ENCODE data around the gene TMIGD1. TPM values are rescaled to one million over a fixed set of nuclear protein-coding genes. Genes with fewer than 3 reads are reported as not detected.

TMIGD1 gene
- total RNA-seq, 4 donors from 2014 or later, result not detected

GRCh38 chr17:30297715-30298114 is 36.1 kb downstream of the TMIGD1 start:
- 100% methylated on average over 4 of the region's 4 CpGs for WGBS, 2 donors
- no peaks in the 10 kb centered on the region for H3K27me3 ChIP-seq
- no peak for TF ChIP-seq CTCF (IDR thresholded peaks at IDR 0.05)
- TF ChIP-seq POLR2A (IDR thresholded peaks at IDR 0.05), result no peak
- H3K4me3 ChIP-seq (replicated peaks in 1 of 3), result no peak overlapping the region
- no peaks in the 10 kb centered on the region for H3K9me3 ChIP-seq
- intact Hi-C loops (cut with DNase I), result no loop called here
- DNase-seq, result no peak
- H3K27ac ChIP-seq, result no peak overlapping the region
- H3K4me1 ChIP-seq, result no peaks in the 10 kb centered on the region
- no peaks in the 10 kb centered on the region for H3K36me3 ChIP-seq

GRCh38 chr17:30296499-30297080 is 37.3 kb downstream of the TMIGD1 start:
- no peak overlapping the region for H3K27ac ChIP-seq
- no peak overlapping the region for H3K4me3 ChIP-seq (replicated peaks in 1 of 3)
- intact Hi-C loops (cut with DNase I), result no loop called here
- 60 to 64% methylated on average over 5 of the region's 5 CpGs for WGBS, 2 donors
- H3K36me3 ChIP-seq, result no peaks in the 10 kb centered on the region
- no peaks in the 10 kb centered on the region for H3K27me3 ChIP-seq
- DNase-seq, result no peak
- TF ChIP-seq POLR2A (IDR thresholded peaks at IDR 0.05) (no peak), CTCF (IDR thresholded peaks at IDR 0.05) (no peak)
- H3K9me3 ChIP-seq, result no peaks in the 10 kb centered on the region
- H3K4me1 ChIP-seq, result no peaks in the 10 kb centered on the region

- TF ChIP-seq CTCF (IDR thresholded peaks at IDR 0.05), result no peak
- TF ChIP-seq POLR2A (IDR thresholded peaks at IDR 0.05), result no peak
- Histone ChIP-seq H3K36me3 (peaks cover 4 to 5% of the 10 kb centered on the region in 2 donors), H3K27me3 (no peaks in the 10 kb centered on the region), H3K4me3 (replicated peaks in 1 of 3) (peak overlapping the region; percentile 88 to 99 (median 89)), H3K27ac (peak overlapping the region; percentile 5 to 64 (median 60)), H3K4me1 (peaks cover 9 to 11% of the 10 kb centered on the region in 2 donors), H3K9me3 (no peaks in the 10 kb centered on the region)
- intact Hi-C loops (cut with DNase I), result no loop called here
- DNase-seq, result no peak
- WGBS, 2 donors, result 31 to 35% methylated on average over 16 to 17 of the region's 17 CpGs
Observed at GRCh38 chr17:30292286-30292858, 41.5 kb downstream of the TMIGD1 start.

GRCh38 chr17:30291543-30292285 is 42.1 kb downstream of the TMIGD1 start, which contains the start of gene BLMH:
Gene BLMH (minus strand): TSS chr17:30291944. CDS start chr17:30291819, 125 bp downstream.
- DNase-seq, result peak; percentile 76 to 82
- no peak for TF ChIP-seq CTCF (IDR thresholded peaks at IDR 0.05)
- TF ChIP-seq POLR2A (IDR thresholded peaks at IDR 0.05), result peak in 1 of 2 donors; percentile 79
- Histone ChIP-seq H3K4me3 (replicated peaks in 1 of 3) (peak within 1 kb of the TSS; percentile 88 to 99 (median 89)), H3K36me3 (peaks cover 11% of the 10 kb centered on the region in 2 donors), H3K9me3 (no peaks in the 10 kb centered on the region), H3K4me1 (peaks cover 9 to 11% of the 10 kb centered on the region in 2 donors), H3K27ac (peak within 1 kb of the TSS; percentile 5 to 64 (median 60)), H3K27me3 (no peaks in the 10 kb centered on the region)
- WGBS, 2 donors, result 0 to 1% methylated on average over 26 to 33 of the region's 89 CpGs
- intact Hi-C loops (cut with DNase I), result no loop called here

All from thyroid gland (tissue), 4 donors.